ENCODE results near the gene PSME3IP1.

The PSME3IP1 gene

DNA sequence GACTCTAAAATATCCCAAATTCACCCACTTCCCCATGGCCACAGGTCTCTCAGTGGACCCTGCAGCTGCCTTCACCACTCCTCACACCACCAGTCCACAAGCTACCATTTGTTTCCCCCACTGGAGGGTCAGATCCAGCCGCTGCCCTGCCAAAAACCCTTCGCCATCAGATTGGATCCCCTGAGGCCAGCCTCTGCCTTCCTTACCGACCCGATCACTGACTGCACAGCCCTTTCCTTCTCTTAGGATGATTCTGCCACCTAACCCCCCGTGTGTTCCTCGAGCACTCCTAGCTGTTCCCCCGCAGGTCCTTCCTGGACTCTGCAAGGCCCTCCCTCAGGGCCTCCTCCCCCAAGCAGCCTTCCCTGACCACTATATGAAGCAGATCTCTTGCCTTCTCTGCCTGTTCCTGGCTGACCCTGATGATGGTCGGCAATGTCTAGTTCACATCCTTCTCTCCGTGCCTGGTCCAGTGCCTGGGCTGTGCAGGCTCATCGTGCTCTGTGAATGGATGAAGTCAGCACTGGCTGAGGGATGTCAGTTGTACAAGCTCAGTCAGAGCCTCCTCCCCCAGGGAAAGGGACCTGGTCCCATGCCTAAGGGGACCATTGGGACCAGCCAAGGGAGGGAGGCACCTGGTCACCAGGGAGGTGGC is 47.4 kb downstream of the PSME3IP1 start:
- no peaks in the 10 kb centered on the region for H3K27me3 ChIP-seq (ENCODE audit: control insufficient read depth, low read length)
- peaks cover 45% of the 10 kb centered on the region for H3K4me1 ChIP-seq (ENCODE audit: control insufficient read depth, low read length)
- TF ChIP-seq, protein P1, sequence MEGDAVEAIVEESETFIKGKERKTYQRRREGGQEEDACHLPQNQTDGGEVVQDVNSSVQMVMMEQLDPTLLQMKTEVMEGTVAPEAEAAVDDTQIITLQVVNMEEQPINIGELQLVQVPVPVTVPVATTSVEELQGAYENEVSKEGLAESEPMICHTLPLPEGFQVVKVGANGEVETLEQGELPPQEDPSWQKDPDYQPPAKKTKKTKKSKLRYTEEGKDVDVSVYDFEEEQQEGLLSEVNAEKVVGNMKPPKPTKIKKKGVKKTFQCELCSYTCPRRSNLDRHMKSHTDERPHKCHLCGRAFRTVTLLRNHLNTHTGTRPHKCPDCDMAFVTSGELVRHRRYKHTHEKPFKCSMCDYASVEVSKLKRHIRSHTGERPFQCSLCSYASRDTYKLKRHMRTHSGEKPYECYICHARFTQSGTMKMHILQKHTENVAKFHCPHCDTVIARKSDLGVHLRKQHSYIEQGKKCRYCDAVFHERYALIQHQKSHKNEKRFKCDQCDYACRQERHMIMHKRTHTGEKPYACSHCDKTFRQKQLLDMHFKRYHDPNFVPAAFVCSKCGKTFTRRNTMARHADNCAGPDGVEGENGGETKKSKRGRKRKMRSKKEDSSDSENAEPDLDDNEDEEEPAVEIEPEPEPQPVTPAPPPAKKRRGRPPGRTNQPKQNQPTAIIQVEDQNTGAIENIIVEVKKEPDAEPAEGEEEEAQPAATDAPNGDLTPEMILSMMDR (IDR thresholded peaks at IDR 0.05; ENCODE audit: low read depth, low read length, poor library complexity, severe bottlenecking) = no peak
- no peak for TF ChIP-seq EZH2phosphoT487 (IDR thresholded peaks at IDR 0.05; ENCODE audit: borderline replicate concordance, low read length)
- H3K9me3 ChIP-seq (ENCODE audit: control insufficient read depth, insufficient read depth, low read length) = no peaks in the 10 kb centered on the region
- H4K20me1 ChIP-seq (ENCODE audit: control insufficient read depth, insufficient read depth, low read depth, low read length) = no peaks in the 10 kb centered on the region
- H3K9me2 ChIP-seq (replicated peaks; ENCODE audit: control insufficient read depth, low read length) = no peaks in the 10 kb centered on the region
- H3F3A ChIP-seq (ENCODE audit: control insufficient read depth, insufficient read depth) = no peaks in the 10 kb centered on the region
- H3K36me3 ChIP-seq (ENCODE audit: control insufficient read depth, low read length) = no peaks in the 10 kb centered on the region
- no peak overlapping the region for H3K27ac ChIP-seq (ENCODE audit: low read depth, low read length)
- H3K4me3 ChIP-seq (ENCODE audit: low read length) = no peak overlapping the region
- no peaks in the 10 kb centered on the region for H3K79me2 ChIP-seq (ENCODE audit: control insufficient read depth, low read length)
- H3K4me2 ChIP-seq (ENCODE audit: low read length) = no peak overlapping the region

DNA sequence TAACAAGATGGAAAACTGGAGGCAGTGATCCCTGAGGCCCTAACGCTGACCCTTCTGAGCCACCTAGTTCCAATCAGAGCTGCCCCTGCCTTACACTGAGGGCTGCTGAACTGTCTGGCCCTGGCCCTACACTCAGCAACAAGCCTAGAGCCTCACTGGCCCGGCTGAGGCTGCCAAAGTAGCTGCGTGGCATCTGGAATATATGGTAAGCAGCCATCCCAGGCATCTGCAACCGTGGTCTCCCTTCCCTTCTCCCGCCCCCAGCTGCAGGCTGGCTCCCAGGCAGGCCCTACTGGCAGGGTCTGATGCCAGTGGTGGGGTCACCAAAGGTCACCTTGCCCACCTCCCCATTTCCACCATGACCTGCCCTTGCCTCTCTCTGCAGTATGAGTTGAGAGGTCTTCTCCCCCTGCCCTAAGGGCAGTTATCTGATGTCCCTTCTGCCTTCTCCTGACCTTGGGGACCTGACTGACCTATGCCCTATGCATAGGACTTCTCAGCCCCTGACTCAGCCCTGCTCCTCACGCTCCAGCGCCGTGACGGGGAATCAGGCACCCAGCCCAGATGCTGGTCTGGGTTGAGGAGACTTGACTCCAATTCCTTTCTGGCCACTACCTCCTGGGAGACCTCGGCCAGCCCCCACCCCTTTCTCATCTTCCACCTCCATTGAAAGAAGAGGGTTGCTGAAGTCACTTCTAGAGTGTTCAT is 48.1 kb downstream of the PSME3IP1 start:
- H3K4me1 ChIP-seq (ENCODE audit: control insufficient read depth, low read length) = peaks cover 43% of the 10 kb centered on the region
- H4K20me1 ChIP-seq (ENCODE audit: control insufficient read depth, insufficient read depth, low read depth, low read length) = no peaks in the 10 kb centered on the region
- H3K4me2 ChIP-seq (ENCODE audit: low read length) = no peak overlapping the region
- H3K36me3 ChIP-seq (ENCODE audit: control insufficient read depth, low read length) = no peaks in the 10 kb centered on the region
- no peaks in the 10 kb centered on the region for H3K27me3 ChIP-seq (ENCODE audit: control insufficient read depth, low read length)
- H3K9me2 ChIP-seq (replicated peaks; ENCODE audit: control insufficient read depth, low read length) = no peaks in the 10 kb centered on the region
- no peak overlapping the region for H3K27ac ChIP-seq (ENCODE audit: low read depth, low read length)
- no peaks in the 10 kb centered on the region for H3K79me2 ChIP-seq (ENCODE audit: control insufficient read depth, low read length)
- no peaks in the 10 kb centered on the region for H3F3A ChIP-seq (ENCODE audit: control insufficient read depth, insufficient read depth)
- TF ChIP-seq, protein P1 (IDR thresholded peaks at IDR 0.05; ENCODE audit: low read depth, low read length, poor library complexity, severe bottlenecking) = no peak
- TF ChIP-seq EZH2phosphoT487 (IDR thresholded peaks at IDR 0.05; ENCODE audit: borderline replicate concordance, low read length) = no peak
- no peaks in the 10 kb centered on the region for H3K9me3 ChIP-seq (ENCODE audit: control insufficient read depth, insufficient read depth, low read length)
- H3K4me3 ChIP-seq (ENCODE audit: low read length) = no peak overlapping the region

DNA sequence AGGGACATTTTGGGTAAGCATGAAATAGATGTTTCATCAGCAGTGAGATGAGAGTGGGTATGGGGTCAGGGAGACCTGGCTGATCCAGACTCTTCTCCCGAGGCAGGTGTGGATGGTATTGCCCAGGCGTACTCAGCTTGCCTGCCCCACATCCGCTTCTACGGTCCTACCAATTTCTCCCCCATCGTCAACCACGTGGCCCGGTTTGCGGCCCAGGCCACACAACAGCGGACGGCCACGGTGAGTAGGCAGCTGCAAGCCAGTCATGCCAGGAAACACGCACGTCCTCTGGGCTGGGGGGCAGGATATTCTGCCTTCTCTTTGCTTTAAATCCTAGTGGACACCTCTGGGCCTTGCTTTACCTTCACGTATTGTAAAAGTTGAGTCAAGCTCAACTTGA is 48.8 kb downstream of the PSME3IP1 start:
- Histone ChIP-seq H3K4me3 (ENCODE audit: low read length) (no peak overlapping the region), H3K4me1 (ENCODE audit: control insufficient read depth, low read length) (peaks cover 36% of the 10 kb centered on the region), H3F3A (ENCODE audit: control insufficient read depth, insufficient read depth) (no peaks in the 10 kb centered on the region), H3K79me2 (ENCODE audit: control insufficient read depth, low read length) (no peaks in the 10 kb centered on the region), H4K20me1 (ENCODE audit: control insufficient read depth, insufficient read depth, low read depth, low read length) (no peaks in the 10 kb centered on the region), H3K4me2 (ENCODE audit: low read length) (no peak overlapping the region), H3K36me3 (ENCODE audit: control insufficient read depth, low read length) (no peaks in the 10 kb centered on the region), H3K9me2 (replicated peaks; ENCODE audit: control insufficient read depth, low read length) (no peaks in the 10 kb centered on the region), H3K27ac (ENCODE audit: low read depth, low read length) (no peak overlapping the region), H3K27me3 (ENCODE audit: control insufficient read depth, low read length) (no peaks in the 10 kb centered on the region), H3K9me3 (ENCODE audit: control insufficient read depth, insufficient read depth, low read length) (no peaks in the 10 kb centered on the region)
- TF ChIP-seq, protein P1 (IDR thresholded peaks at IDR 0.05; ENCODE audit: low read depth, low read length, poor library complexity, severe bottlenecking) = no peak
- no peak for TF ChIP-seq EZH2phosphoT487 (IDR thresholded peaks at IDR 0.05; ENCODE audit: borderline replicate concordance, low read length)

Measured in DOHH2 (cell line).